OCI-LY3 (cell line): ENCODE data around the gene GLP2R.

ENCODE experiments used
- EZH2phosphoT487 ChIP-seq: fragments of 200-600 bp; shearing (Covaris generic); IDR thresholded peaks from 2 replicates; pipeline ENCODE4 v1.6.1; 2018; ENCODE audit warnings: antibody characterized with exemption, mixed run types, low read depth
- TF ChIP-seq, protein P1 (sequence below): fragments of 200-600, 300-600 bp; sonication (generic); IDR thresholded peaks from 2 replicates; pipeline ENCODE4 v1.5.1; 2014; ENCODE audit warnings: antibody characterized with exemption, low read length, low read depth

DNA sequence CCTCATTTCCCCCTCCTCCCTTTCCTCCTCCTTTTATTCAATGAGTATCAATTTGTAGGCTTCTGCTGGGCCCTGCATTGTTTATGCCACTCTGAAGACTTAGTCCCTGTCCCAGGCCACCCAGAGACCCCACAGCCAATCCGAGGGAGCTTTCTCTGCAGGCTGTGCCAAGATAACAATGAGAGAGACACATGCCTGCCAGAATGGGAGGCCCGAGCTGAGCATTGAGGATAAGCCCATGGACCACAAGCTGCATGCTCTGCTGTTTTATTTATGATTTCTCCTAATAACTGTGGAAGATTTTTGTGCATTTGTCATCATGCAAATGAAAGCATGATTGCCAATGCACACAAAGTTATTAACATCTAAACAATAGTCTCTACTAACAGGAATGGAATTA is 76.4 kb downstream of the GLP2R start:
- TF ChIP-seq, protein P1, sequence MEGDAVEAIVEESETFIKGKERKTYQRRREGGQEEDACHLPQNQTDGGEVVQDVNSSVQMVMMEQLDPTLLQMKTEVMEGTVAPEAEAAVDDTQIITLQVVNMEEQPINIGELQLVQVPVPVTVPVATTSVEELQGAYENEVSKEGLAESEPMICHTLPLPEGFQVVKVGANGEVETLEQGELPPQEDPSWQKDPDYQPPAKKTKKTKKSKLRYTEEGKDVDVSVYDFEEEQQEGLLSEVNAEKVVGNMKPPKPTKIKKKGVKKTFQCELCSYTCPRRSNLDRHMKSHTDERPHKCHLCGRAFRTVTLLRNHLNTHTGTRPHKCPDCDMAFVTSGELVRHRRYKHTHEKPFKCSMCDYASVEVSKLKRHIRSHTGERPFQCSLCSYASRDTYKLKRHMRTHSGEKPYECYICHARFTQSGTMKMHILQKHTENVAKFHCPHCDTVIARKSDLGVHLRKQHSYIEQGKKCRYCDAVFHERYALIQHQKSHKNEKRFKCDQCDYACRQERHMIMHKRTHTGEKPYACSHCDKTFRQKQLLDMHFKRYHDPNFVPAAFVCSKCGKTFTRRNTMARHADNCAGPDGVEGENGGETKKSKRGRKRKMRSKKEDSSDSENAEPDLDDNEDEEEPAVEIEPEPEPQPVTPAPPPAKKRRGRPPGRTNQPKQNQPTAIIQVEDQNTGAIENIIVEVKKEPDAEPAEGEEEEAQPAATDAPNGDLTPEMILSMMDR, result no peak
- TF ChIP-seq EZH2phosphoT487, result no peak
